Measurements from ENCODE around the gene PRSS48.
"Not testable (repeated sequence)": the region's sequence is repeated elsewhere in the genome, so short reads cannot be mapped to it uniquely, and the experiment has no call there.

The PRSS48 gene

GRCh38 chr4:151276787-151277562 lies at the start of gene PRSS48:
Gene PRSS48, plus strand, starts transcription at chr4:151277161. Its CDS starts 12 bp downstream, at chr4:151277173.
- DNase-seq = no peak

- no peak for DNase-seq
Observed at GRCh38 chr4:151227172-151227571, 49.8 kb upstream of the PRSS48 start.

- DNase-seq = no peak
Observed at GRCh38 chr4:151227731-151228130, 49.2 kb upstream of the PRSS48 start.

GRCh38 chr4:151228189-151229119 lies 48.5 kb upstream of the PRSS48 start:
- DNase-seq = no peak

GRCh38 chr4:151231915-151232595 lies 44.9 kb upstream of the PRSS48 start:
- no peak for DNase-seq

- DNase-seq = no peak
Observed at GRCh38 chr4:151233600-151233999, 43.4 kb upstream of the PRSS48 start.

GRCh38 chr4:151235373-151235772 lies 41.6 kb upstream of the PRSS48 start:
- DNase-seq = not testable (repeated sequence)

GRCh38 chr4:151236036-151236435 lies 40.9 kb upstream of the PRSS48 start:
- DNase-seq = no peak

- no peak for DNase-seq
Observed at GRCh38 chr4:151238477-151238876, 38.5 kb upstream of the PRSS48 start.

- no peak for DNase-seq
Observed at GRCh38 chr4:151239608-151240007, 37.4 kb upstream of the PRSS48 start.

GRCh38 chr4:151242305-151242704 lies 34.7 kb upstream of the PRSS48 start:
- no peak for DNase-seq

GRCh38 chr4:151246742-151247141 lies 30.2 kb upstream of the PRSS48 start:
- DNase-seq = no peak

GRCh38 chr4:151247395-151247794 lies 29.6 kb upstream of the PRSS48 start:
- DNase-seq = no peak

GRCh38 chr4:151248519-151248918 lies 28.4 kb upstream of the PRSS48 start:
- DNase-seq = no peak

- DNase-seq = no peak
Observed at GRCh38 chr4:151250706-151251105, 26.3 kb upstream of the PRSS48 start.

- no peak for DNase-seq
Observed at GRCh38 chr4:151251603-151252304, 25.2 kb upstream of the PRSS48 start.

GRCh38 chr4:151255226-151255625 lies 21.7 kb upstream of the PRSS48 start:
- not testable (repeated sequence) for DNase-seq

- DNase-seq = not testable (repeated sequence)
Observed at GRCh38 chr4:151255680-151256079, 21.3 kb upstream of the PRSS48 start.

GRCh38 chr4:151256134-151256533 lies 20.8 kb upstream of the PRSS48 start:
- DNase-seq = no peak

- no peak for DNase-seq
Observed at GRCh38 chr4:151257704-151258103, 19.3 kb upstream of the PRSS48 start.

- no peak for DNase-seq
Observed at GRCh38 chr4:151259752-151260151, 17.2 kb upstream of the PRSS48 start.

GRCh38 chr4:151260526-151260925 lies 16.4 kb upstream of the PRSS48 start:
- no peak for DNase-seq

- no peak for DNase-seq
Observed at GRCh38 chr4:151263455-151263854, 13.5 kb upstream of the PRSS48 start.

Measured in NCI-H2081 treated with DMSO at 0.1 percent for 48 hours (cell line).